A549 (cell line): ENCODE data around the gene NFATC2. TPM values are rescaled to one million over a fixed set of nuclear protein-coding genes. Genes with fewer than 3 reads are reported as not detected.

Source experiments
- ATAC-seq, 2 experiments: fragments of 200-7000 bp in 1 of 2; fragments of >200 bp in 1 of 2; cut with Nextera tagmentation in 1 of 2; cut with Tn5 transposase in 1 of 2; 3 replicates each; pipeline versions ENCODE4 v1.8.0 to v1.9.1; 2018 to 2020; ENCODE audit warnings: mild to moderate bottlenecking in 1 of 2, moderate library complexity in 1 of 2
- CTCF ChIA-PET: fragments of 300-600 bp; sonication (Branson Sonifier 250); formaldehyde crosslinking; extraction: SDS; loops from one replicate; lab custom pipeline; 2021; ENCODE audit warnings: antibody characterized with exemption, inconsistent platforms; lab: Yijun Ruan, JAX
- POLR2A ChIA-PET: fragments of 350-600 bp; formaldehyde crosslinking; extraction: SDS; loops from one replicate; lab custom pipeline; 2021; ENCODE audit warnings: antibody characterized with exemption, inconsistent platforms; lab: Yijun Ruan, JAX
- DNase-seq, 2 experiments: peaks; one replicate each; pipeline versions ENCODE4 v3.0.0 to v3.0.0-alpha.2; 2011 to 2016; ENCODE audit warnings: low read depth in 1 of 2, low spot score in 1 of 2
- FAIRE-seq: peaks from 2 replicates; lab custom pipeline; 2011; peaks lifted over from hg19 to GRCh38; lab: Jason Lieb, UNC
- H3K27ac ChIP-seq, 2 experiments: fragments of >200 bp; sonication (Bioruptor Twin); formaldehyde crosslinking; 3 replicates each; pipeline ENCODE4 v1.5.1; 2016 to 2017
- H3K4me1 ChIP-seq: fragments of >200 bp; sonication (Bioruptor Twin); formaldehyde crosslinking; 3 replicates; pipeline ENCODE4 v1.6.1; 2016
- H3K4me2 ChIP-seq: fragments of >200 bp; sonication (Bioruptor Twin); formaldehyde crosslinking; 3 replicates; pipeline ENCODE4 v1.6.1; 2016
- H3K4me3 ChIP-seq: fragments of >200 bp; sonication (Bioruptor Twin); formaldehyde crosslinking; 3 replicates; pipeline ENCODE4 v1.5.1; 2016
- H3K9me3 ChIP-seq: fragments of >200 bp; sonication (Bioruptor Twin); formaldehyde crosslinking; 3 replicates; pipeline ENCODE4 v1.6.1; 2016
- BHLHE40 ChIP-seq: IDR thresholded peaks from 2 replicates; pipeline ENCODE4 v1.6.1; 2012; ENCODE audit warnings: low read depth, low read length, inconsistent platforms
- CBX2 ChIP-seq: fragments of 200-600 bp; sonication (generic); IDR thresholded peaks from 2 replicates; pipeline ENCODE4 v1.6.1; 2016; ENCODE audit warnings: low read depth, mild to moderate bottlenecking, borderline replicate concordance
- CEBPB ChIP-seq, 2 experiments: fragments of >200 bp in 1 of 2; sonication (Bioruptor Twin) in 1 of 2; formaldehyde crosslinking in 1 of 2; IDR thresholded peaks; 2 replicates each; pipeline ENCODE4 v1.6.1; 2012 to 2016
- CHD2 ChIP-seq: fragments of 150-350 bp; IDR thresholded peaks from 2 replicates; pipeline ENCODE4 v1.6.1; 2014; ENCODE audit warnings: low read length; ENCODE audit not compliant: partially characterized antibody
- EHF ChIP-seq: fragments of 250-450 bp; sonication (Bioruptor Pico); IDR thresholded peaks from 2 replicates; pipeline ENCODE4 v1.5.0; 2020; ENCODE audit warnings: mild to moderate bottlenecking
- EP300 ChIP-seq, 2 experiments: fragments of >200 bp; sonication (Bioruptor Twin); formaldehyde crosslinking; IDR thresholded peaks; 2 replicates in 1 of 2; 3 replicates in 1 of 2; pipeline ENCODE4 v1.6.1; 2016 to 2017
- FOXS1 ChIP-seq: fragments of 250-450 bp; sonication (Bioruptor Pico); IDR thresholded peaks from 2 replicates; pipeline ENCODE4 v1.5.0; 2020; ENCODE audit warnings: mild to moderate bottlenecking, moderate library complexity
- HDAC2 ChIP-seq: fragments of 200-600 bp; sonication (generic); IDR thresholded peaks from 2 replicates; pipeline ENCODE4 v1.6.1; 2016
- KDM1A ChIP-seq: fragments of 200-600 bp; sonication (generic); IDR thresholded peaks from 2 replicates; pipeline ENCODE4 v1.6.1; 2016; ENCODE audit warnings: low read depth, mild to moderate bottlenecking
- KDM5A ChIP-seq: fragments of 200-600 bp; sonication (generic); IDR thresholded peaks from 2 replicates; pipeline ENCODE4 v1.6.1; 2016; ENCODE audit warnings: antibody characterized with exemption, mild to moderate bottlenecking
- MYC ChIP-seq: IDR thresholded peaks from 2 replicates; pipeline ENCODE4 v1.6.1; 2012; ENCODE audit warnings: mild to moderate bottlenecking, inconsistent platforms, low read length, improper control_type of control experiment, borderline replicate concordance
- NFE2L2 ChIP-seq: fragments of 150-350 bp; conservative IDR thresholded peaks from 2 replicates; pipeline ENCODE4 v1.6.1; 2014; ENCODE audit warnings: low read length
- NR3C1 ChIP-seq: fragments of >200 bp; sonication (Bioruptor Twin); formaldehyde crosslinking; IDR thresholded peaks from 3 replicates; pipeline ENCODE4 v1.6.1; 2017
- PBX3 ChIP-seq: IDR thresholded peaks from 2 replicates; pipeline ENCODE4 v1.6.1; 2012
- PHF8 ChIP-seq: fragments of 200-600 bp; sonication (generic); IDR thresholded peaks from 2 replicates; pipeline ENCODE4 v1.6.1; 2016; ENCODE audit warnings: low read depth, mild to moderate bottlenecking, antibody characterized with exemption, moderate library complexity, borderline replicate concordance
- POLR2AphosphoS2 ChIP-seq: conservative IDR thresholded peaks from 2 replicates; pipeline ENCODE4 v1.6.1; 2012; ENCODE audit warnings: low read length, improper control_type of control experiment, inconsistent platforms
- RAD21 ChIP-seq, 2 experiments: fragments of >200 bp in 1 of 2; sonication (Bioruptor Twin) in 1 of 2; formaldehyde crosslinking in 1 of 2; IDR thresholded peaks in 1 of 2; conservative IDR thresholded peaks in 1 of 2; 2 replicates in 1 of 2; 3 replicates in 1 of 2; pipeline ENCODE4 v1.6.1; 2012 to 2018; ENCODE audit warnings: inconsistent platforms in 1 of 2
- RARB ChIP-seq: fragments of 250-450 bp; sonication (Bioruptor Pico); IDR thresholded peaks from 2 replicates; pipeline ENCODE4 v1.8.0; 2021; ENCODE audit warnings: mild to moderate bottlenecking, moderate library complexity
- RCOR1 ChIP-seq: fragments of 150-350 bp; IDR thresholded peaks from 2 replicates; pipeline ENCODE4 v1.6.1; 2014; ENCODE audit warnings: antibody characterized with exemption, low read length, low read depth
- ZFP36 ChIP-seq: fragments of 450-650 bp; IDR thresholded peaks from 2 replicates; pipeline ENCODE4 v1.6.1; 2014; ENCODE audit warnings: borderline replicate concordance; ENCODE audit not compliant: partially characterized antibody
- ZNF302 ChIP-seq: fragments of 250-450 bp; sonication (Bioruptor Pico); IDR thresholded peaks from 2 replicates; pipeline ENCODE4 v1.9.0; 2021; ENCODE audit warnings: inconsistent platforms, mild to moderate bottlenecking, moderate library complexity
- WGBS: methylation state at CpG from one replicate; pipeline ENCODE4 v1.1.6; 2017; ENCODE audit errors: missing lambda C conversion rate; 5-methylcytosine and 5-hydroxymethylcytosine counted together
- polyA plus RNA-seq, 4 experiments: library from polyadenylated mRNA; depleted of rRNA in 3 of 4; stranded (reverse); fragments of >200 nt; fragmentation: RNase III in 1 of 4; extraction: RNeasy Plus Mini Kit Qiagen cat#74134 plus additional on column Dnase treatment in 1 of 4; gene quantifications; 2 replicates in 3 of 4; 3 replicates in 1 of 4; pipeline ENCODE4 v1.2.3, GENCODE V29; 2011 to 2017
- TF ChIP-seq, protein P1 (sequence below): fragments of 200-600 bp; sonication (generic); IDR thresholded peaks from 2 replicates; pipeline ENCODE4 v1.6.1; 2016; ENCODE audit warnings: antibody characterized with exemption, mild to moderate bottlenecking, moderate library complexity
- TF ChIP-seq, protein P2 (sequence below): fragments of >200 bp; sonication (Bioruptor Twin); formaldehyde crosslinking; IDR thresholded peaks from 3 replicates; pipeline ENCODE4 v1.5.1; 2016
- TF ChIP-seq, protein P3 (sequence below): fragments of 150-350 bp; IDR thresholded peaks from 2 replicates; pipeline ENCODE4 v1.6.1; 2014; ENCODE audit warnings: low read depth, mild to moderate bottlenecking, low read length
- TF ChIP-seq, protein P4 (sequence below): fragments of >200 bp; sonication (Bioruptor Twin); formaldehyde crosslinking; IDR thresholded peaks from 3 replicates; pipeline ENCODE4 v1.6.1; 2016
- TF ChIP-seq, protein P5 (sequence below): fragments of 450-650 bp; IDR thresholded peaks from 2 replicates; pipeline ENCODE4 v1.6.1; 2014; ENCODE audit warnings: antibody characterized with exemption

Gene NFATC2
- polyA plus RNA-seq, 2 of the 4 experiments (the other 2 are of a cell fraction) = 0.75 to 1.6 TPM

DNA sequence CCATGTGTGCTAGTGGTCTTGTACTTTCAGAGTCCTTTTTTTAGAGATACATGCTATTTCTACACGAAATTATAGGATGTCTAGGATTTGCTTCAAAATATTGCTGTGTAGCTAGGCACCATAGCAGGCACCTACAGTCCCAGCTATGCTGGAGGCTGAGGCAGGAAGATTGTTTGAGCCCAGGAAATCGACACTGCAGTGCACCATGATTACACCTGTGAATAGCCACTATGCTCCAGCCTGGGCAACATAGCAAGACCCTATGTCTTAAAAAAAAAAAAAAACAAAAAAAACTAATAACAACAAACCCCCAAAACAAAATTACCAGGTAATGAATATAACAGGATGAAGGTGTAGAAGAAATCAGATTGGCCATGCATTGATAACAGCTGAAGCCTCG, 121.7 kb downstream of the NFATC2 start:
- ATAC-seq (no peak), DNase-seq (no peak), FAIRE-seq (no peak)
- H3K4me3 ChIP-seq = no peak overlapping the region
- H3K27ac ChIP-seq = no peak overlapping the region
- H3K4me2 ChIP-seq = no peak overlapping the region
- H3K9me3 ChIP-seq = no peaks in the 10 kb centered on the region
- WGBS = 22% methylated on average over 3 of the region's 3 CpGs
- no peaks in the 10 kb centered on the region for H3K4me1 ChIP-seq
- CTCF ChIA-PET = interaction anchor here (1.7 kb wide), 1 partner anchor 34 kb away, joined by 6 read pairs; no protein-coding TSS in a partner anchor
- POLR2A ChIA-PET = no interaction called here
- TF ChIP-seq FOXS1 (CRISPR knock-in tag) = no peak
- no peak for TF ChIP-seq POLR2AphosphoS2
- TF ChIP-seq RCOR1 = no peak
- TF ChIP-seq, protein P1, sequence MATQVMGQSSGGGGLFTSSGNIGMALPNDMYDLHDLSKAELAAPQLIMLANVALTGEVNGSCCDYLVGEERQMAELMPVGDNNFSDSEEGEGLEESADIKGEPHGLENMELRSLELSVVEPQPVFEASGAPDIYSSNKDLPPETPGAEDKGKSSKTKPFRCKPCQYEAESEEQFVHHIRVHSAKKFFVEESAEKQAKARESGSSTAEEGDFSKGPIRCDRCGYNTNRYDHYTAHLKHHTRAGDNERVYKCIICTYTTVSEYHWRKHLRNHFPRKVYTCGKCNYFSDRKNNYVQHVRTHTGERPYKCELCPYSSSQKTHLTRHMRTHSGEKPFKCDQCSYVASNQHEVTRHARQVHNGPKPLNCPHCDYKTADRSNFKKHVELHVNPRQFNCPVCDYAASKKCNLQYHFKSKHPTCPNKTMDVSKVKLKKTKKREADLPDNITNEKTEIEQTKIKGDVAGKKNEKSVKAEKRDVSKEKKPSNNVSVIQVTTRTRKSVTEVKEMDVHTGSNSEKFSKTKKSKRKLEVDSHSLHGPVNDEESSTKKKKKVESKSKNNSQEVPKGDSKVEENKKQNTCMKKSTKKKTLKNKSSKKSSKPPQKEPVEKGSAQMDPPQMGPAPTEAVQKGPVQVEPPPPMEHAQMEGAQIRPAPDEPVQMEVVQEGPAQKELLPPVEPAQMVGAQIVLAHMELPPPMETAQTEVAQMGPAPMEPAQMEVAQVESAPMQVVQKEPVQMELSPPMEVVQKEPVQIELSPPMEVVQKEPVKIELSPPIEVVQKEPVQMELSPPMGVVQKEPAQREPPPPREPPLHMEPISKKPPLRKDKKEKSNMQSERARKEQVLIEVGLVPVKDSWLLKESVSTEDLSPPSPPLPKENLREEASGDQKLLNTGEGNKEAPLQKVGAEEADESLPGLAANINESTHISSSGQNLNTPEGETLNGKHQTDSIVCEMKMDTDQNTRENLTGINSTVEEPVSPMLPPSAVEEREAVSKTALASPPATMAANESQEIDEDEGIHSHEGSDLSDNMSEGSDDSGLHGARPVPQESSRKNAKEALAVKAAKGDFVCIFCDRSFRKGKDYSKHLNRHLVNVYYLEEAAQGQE = no peak
- no peak for TF ChIP-seq BHLHE40
- TF ChIP-seq, protein P2, sequence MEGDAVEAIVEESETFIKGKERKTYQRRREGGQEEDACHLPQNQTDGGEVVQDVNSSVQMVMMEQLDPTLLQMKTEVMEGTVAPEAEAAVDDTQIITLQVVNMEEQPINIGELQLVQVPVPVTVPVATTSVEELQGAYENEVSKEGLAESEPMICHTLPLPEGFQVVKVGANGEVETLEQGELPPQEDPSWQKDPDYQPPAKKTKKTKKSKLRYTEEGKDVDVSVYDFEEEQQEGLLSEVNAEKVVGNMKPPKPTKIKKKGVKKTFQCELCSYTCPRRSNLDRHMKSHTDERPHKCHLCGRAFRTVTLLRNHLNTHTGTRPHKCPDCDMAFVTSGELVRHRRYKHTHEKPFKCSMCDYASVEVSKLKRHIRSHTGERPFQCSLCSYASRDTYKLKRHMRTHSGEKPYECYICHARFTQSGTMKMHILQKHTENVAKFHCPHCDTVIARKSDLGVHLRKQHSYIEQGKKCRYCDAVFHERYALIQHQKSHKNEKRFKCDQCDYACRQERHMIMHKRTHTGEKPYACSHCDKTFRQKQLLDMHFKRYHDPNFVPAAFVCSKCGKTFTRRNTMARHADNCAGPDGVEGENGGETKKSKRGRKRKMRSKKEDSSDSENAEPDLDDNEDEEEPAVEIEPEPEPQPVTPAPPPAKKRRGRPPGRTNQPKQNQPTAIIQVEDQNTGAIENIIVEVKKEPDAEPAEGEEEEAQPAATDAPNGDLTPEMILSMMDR = no peak
- TF ChIP-seq PHF8 = no peak
- no peak for TF ChIP-seq ZNF302 (CRISPR knock-in tag)
- TF ChIP-seq, protein P3, sequence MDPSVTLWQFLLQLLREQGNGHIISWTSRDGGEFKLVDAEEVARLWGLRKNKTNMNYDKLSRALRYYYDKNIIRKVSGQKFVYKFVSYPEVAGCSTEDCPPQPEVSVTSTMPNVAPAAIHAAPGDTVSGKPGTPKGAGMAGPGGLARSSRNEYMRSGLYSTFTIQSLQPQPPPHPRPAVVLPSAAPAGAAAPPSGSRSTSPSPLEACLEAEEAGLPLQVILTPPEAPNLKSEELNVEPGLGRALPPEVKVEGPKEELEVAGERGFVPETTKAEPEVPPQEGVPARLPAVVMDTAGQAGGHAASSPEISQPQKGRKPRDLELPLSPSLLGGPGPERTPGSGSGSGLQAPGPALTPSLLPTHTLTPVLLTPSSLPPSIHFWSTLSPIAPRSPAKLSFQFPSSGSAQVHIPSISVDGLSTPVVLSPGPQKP = no peak
- TF ChIP-seq NFE2L2 = no peak
- no peak for TF ChIP-seq EP300 (IDR thresholded peaks at IDR 0.05)
- no peak for TF ChIP-seq MYC
- no peak for TF ChIP-seq PBX3
- no peak for TF ChIP-seq ZFP36

DNA sequence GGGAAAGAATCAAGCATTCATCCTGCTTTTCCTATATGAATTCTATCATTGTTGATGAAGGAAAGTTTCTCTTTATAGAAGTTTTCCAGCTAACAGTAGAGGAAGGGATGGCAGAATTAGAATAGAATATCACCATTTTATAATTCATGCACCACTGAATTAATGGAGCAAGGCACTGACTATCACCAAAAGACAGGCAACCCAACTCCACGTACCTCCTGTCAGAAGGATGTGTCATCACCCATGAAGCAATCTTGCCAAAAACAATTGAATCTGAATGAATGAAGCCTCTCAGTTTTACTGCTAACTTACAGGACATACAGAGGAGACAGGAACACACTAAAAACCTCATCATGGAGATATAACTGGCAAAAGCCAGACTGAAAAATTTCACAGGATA, 122.4 kb downstream of the NFATC2 start:
- H3K4me2 ChIP-seq = no peak overlapping the region
- H3K27ac ChIP-seq = no peak overlapping the region
- 37% methylated on average over 1 of the region's 1 CpG for WGBS
- no peaks in the 10 kb centered on the region for H3K9me3 ChIP-seq
- no peak for ATAC-seq
- H3K4me3 ChIP-seq = no peak overlapping the region
- no peak for DNase-seq
- no peaks in the 10 kb centered on the region for H3K4me1 ChIP-seq
- CTCF ChIA-PET = no interaction called here
- FAIRE-seq = no peak
- POLR2A ChIA-PET = no interaction called here
- no peak for TF ChIP-seq EHF (CRISPR knock-in tag)
- no peak for TF ChIP-seq PHF8
- TF ChIP-seq RAD21 (conservative IDR thresholded peaks at IDR 0.05 in 1 of 2, IDR thresholded peaks at IDR 0.05 in 1 of 2) = no peak
- no peak for TF ChIP-seq NR3C1
- no peak for TF ChIP-seq CHD2
- TF ChIP-seq CEBPB (IDR thresholded peaks at IDR 0.05) = no peak
- TF ChIP-seq, protein P4, sequence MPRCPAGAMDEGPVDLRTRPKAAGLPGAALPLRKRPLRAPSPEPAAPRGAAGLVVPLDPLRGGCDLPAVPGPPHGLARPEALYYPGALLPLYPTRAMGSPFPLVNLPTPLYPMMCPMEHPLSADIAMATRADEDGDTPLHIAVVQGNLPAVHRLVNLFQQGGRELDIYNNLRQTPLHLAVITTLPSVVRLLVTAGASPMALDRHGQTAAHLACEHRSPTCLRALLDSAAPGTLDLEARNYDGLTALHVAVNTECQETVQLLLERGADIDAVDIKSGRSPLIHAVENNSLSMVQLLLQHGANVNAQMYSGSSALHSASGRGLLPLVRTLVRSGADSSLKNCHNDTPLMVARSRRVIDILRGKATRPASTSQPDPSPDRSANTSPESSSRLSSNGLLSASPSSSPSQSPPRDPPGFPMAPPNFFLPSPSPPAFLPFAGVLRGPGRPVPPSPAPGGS = no peak
- TF ChIP-seq, protein P5, sequence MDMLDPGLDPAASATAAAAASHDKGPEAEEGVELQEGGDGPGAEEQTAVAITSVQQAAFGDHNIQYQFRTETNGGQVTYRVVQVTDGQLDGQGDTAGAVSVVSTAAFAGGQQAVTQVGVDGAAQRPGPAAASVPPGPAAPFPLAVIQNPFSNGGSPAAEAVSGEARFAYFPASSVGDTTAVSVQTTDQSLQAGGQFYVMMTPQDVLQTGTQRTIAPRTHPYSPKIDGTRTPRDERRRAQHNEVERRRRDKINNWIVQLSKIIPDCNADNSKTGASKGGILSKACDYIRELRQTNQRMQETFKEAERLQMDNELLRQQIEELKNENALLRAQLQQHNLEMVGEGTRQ = no peak
- no peak for TF ChIP-seq EP300 (IDR thresholded peaks at IDR 0.05)
- TF ChIP-seq CBX2 = no peak
- TF ChIP-seq RARB (CRISPR knock-in tag) = no peak
- TF ChIP-seq, protein P2 = no peak
- no peak for TF ChIP-seq HDAC2
- no peak for TF ChIP-seq KDM5A
- TF ChIP-seq KDM1A = no peak
